ENCODE measurements around the gene PIEZO2.

DNA sequence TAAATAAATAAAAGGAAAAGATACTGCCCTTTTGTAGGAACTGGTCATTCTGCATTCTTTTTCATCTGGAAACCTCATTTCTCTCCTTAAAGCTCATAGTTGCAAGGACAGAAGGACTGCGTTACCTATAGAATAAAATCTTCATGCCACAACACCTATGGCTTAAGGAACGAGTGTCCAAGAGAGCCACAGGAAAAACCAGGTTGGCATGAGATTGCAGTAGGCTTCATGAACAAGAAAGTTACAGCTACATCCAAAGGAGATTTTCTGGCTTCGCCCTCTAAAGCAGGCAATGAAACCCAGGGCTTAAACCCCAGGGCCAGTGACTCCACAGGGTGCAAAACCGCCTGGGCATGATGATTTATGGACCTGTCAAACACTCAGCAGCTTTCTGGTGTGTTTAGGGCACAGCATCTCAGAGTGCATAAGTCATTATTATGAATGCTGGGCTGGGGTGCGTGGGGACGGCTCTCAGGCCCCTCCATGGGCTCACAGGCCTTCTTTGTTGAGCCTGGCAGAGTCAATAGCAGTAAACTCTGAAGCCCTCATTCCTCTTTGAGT is 30.7 kb upstream of the PIEZO2 start:
- TF ChIP-seq EZH2 (IDR thresholded peaks at IDR 0.05; ENCODE audit: borderline replicate concordance, insufficient read depth, low read length, poor library complexity, severe bottlenecking) (no peak), POLR2AphosphoS5 (IDR thresholded peaks at IDR 0.05) (no peak)
